GM18505 (cell line): ENCODE results near the gene ABHD6.
"Not testable (repeated sequence)": the region's sequence is repeated elsewhere in the genome, so short reads cannot be mapped to it uniquely, and the experiment has no call there.

Experiments used
- ATAC-seq: cut with Tn5 transposase; IDR thresholded peaks from one replicate; pipeline ENCODE4 v1.9.1; 2021; ENCODE audit not compliant: unreplicated experiment
- POLR2A ChIP-seq: IDR thresholded peaks from 4 replicates; pipeline ENCODE4 v1.6.1; 2011; ENCODE audit warnings: borderline replicate concordance; ENCODE audit not compliant: insufficient read depth, insufficient read length; ENCODE audit errors: extremely low read depth

The ABHD6 gene

DNA sequence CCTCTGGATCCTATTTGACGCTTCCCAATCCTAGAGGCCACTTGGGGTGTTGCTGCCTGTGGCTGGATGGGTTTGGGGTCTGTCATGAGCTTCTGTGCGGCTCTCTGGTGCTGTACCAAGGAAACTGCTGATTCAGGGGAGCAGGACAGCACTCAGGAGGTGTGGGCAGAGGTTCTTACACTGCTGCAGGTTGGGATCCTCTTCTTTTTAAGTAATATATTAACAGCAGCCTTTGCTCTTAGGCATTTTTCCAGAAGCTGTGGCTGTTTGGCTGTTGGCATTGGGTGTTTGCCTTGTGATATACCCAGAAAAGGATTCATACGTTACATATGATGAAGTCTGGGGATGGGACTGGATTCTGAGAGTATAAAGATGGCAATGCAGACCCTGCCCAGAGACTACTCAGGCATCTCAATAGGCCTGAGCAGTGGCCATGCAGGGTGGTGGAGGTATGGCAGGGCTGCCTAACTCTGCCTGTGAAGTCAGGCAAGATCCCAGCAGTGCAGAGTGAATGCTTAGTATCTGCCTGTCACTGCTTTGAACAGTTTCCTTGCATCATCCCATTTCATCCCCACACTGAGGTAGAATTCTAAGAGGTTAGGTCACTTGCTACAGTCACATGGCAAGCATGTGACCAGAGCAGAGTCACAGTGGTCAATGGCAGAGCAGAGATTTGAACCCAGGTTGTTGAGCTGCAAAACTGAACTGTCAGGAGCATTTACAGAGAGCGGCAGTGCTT is 3.9 kb downstream of the ABHD6 start:
- no peak for TF ChIP-seq POLR2A
- no peak for ATAC-seq

- ATAC-seq, result no peak
- TF ChIP-seq POLR2A, result no peak
Measured at GRCh38 chr3:58242340-58242739, 4.7 kb downstream of the ABHD6 start.

- ATAC-seq, result not testable (repeated sequence)
Measured at GRCh38 chr3:58242860-58243259, 5.3 kb downstream of the ABHD6 start.

DNA sequence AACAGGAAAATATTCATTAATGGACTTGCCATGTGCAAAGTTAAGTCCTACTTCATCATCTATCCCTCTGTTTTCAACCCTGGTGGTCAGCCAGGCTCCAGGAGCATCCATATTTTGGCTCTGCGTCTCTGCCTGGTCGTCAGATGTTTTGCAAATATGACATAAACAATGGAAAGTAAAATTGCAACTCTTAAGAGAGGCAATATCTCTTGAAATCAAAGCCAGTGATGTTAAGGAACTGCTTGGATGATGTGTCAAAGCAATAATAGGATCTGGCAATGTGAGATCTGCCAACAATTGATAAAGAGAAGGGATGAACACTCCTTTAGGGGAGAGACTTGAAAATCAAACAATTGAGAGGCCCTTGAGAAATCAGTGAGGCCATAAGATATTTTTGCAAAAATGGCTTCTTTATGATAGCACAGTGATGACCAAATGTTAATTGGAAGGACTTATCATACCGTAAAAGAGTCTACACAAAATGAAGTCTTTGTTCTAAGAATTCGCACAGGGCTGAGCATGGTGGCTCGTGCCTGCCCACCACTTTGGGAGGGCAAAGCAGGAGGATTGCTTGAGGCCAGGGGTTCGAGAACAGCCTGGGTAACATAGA is 6.5 kb downstream of the ABHD6 start:
- ATAC-seq, result no peak
- no peak for TF ChIP-seq POLR2A

DNA sequence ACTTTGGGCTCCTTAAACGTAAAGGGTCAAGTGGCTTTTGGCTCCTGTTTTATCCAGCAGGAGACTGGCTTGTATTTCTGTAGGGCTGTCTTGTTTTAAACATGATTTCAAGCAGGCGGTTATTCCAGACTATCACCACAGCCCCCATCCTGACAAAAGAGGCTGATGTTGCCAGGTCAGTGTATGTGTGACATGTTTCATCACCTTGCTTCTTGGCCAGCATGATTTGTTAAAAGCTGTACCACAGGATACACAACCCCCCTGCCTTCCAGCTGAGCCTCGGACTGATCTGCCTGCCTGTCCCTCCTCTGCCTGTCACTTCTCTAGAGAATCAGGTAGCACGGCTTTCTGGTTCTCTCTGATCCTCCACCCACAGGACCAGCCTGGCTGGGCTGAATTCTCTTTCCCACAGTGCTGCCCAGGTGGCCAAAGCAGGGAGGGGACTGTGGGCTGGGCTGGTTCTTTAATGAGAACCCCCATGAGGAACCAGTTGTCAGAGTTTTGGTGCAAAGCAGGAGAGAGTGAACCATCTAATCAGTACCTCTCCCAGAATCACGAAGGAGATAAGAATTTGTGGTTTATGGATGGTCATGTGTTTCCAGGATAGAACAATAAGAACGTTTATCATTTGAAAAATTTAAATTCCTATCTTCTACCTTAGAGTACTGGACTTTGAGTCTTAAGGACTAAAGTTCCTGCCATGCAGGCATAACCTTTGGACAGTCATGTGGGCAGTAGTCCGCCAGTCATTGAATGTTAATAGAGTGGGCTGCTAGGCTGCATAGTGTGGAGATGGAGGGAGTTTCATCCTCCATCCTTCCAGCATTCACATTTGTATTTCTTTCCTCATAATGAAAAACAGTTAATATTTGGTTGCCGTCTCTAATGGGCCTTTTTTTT is 8.8 kb downstream of the ABHD6 start:
- no peak for ATAC-seq
- no peak for TF ChIP-seq POLR2A

GRCh38 chr3:58249358-58250092 is 11.9 kb downstream of the ABHD6 start:
- no peak for TF ChIP-seq POLR2A
- no peak for ATAC-seq

DNA sequence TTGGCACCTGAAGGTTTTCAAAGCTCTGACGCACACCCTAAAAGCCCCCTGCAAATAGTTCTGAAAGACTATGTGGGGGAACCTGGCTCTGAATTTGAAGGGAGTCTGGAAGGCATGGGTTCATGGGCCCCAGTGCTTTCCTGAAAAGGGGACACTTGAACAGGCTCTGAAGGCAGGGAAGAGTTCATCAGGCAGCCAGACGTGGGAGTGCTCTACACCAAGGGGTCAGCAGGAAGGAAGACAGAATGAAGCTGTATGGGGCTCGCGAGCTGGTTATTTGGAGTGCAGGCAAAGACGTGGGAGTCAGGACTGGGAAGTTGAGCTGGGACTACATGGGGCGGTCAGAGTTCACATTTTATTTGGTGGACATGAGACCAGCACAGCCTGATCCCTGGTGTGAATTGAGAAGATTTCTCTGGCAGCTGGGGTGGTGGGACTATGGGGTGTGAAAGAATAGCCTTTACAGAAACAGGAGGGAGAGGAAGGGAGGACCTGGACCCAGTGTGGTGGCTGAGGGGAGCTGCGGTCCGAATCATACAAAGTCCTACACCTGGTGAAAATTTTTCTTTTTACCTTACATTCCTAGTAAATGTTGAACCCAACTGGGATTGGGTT is 12.6 kb downstream of the ABHD6 start:
- no peak for ATAC-seq
- no peak for TF ChIP-seq POLR2A

- TF ChIP-seq POLR2A, result no peak
- ATAC-seq, result no peak
Measured at GRCh38 chr3:58251631-58252035, 14.0 kb downstream of the ABHD6 start.

GRCh38 chr3:58254144-58254543 is 16.6 kb downstream of the ABHD6 start:
- ATAC-seq, result no peak
- TF ChIP-seq POLR2A, result no peak

DNA sequence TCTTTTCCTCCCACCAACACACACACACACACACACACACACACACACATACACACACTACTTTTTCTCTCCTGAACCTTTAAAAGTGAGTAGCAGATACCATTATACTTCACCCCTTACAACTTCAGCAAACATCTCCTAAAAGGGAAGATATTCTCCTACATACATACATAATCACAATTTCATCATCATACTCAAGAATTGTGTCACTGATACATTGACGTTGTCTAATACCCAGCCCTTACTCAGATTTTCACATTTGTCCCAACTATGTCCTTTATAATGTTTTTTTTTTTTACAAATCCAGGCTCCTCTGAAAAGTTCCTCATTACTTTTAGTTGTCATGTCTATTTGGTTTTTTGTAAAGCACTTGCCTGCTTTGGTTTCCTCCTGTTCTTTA is 18.5 kb downstream of the ABHD6 start:
- ATAC-seq, result no peak
- TF ChIP-seq POLR2A, result no peak

DNA sequence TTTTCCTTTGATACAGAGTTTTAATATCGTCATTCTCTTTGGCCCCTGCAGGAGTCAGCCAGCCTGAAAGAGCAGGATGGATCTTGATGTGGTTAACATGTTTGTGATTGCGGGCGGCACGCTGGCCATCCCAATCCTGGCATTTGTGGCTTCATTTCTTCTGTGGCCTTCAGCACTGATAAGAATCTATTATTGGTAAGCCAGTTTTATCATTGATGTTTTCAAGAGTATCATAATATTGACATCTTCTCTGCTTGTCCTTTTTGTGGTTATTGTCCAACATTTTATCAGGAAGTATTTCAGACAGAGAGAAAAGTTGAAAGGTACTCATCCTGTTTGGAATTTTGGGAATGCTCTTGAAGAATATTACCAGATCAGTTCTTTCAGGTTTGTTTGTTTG is 18.9 kb downstream of the ABHD6 start:
- ATAC-seq, result no peak
- no peak for TF ChIP-seq POLR2A

- TF ChIP-seq POLR2A, result no peak
Measured at GRCh38 chr3:58258392-58259055, 20.9 kb downstream of the ABHD6 start.

More at GRCh38 chr3:58258392-58259055, 20.9 kb downstream of the ABHD6 start:
- ATAC-seq, result no peak
